Activated B cell treated with CpG ODN at 0.5 μM for 24 hours (primary cell): Measurements from ENCODE around the gene FSTL4. TPM values are rescaled to one million over a fixed set of nuclear protein-coding genes. Genes with fewer than 3 reads are reported as not detected.

Experiments
- ATAC-seq: fragments of 200-7000 bp; cut with Tn5 transposase; one replicate; pipeline ENCODE4 v1.10.0; 2021; ENCODE audit warnings: low read depth, mild to moderate bottlenecking, moderate library complexity
- CTCF ChIA-PET: fragments of 350-600 bp; sonication (Branson Sonifier 250); formaldehyde crosslinking; loops from one replicate; lab custom pipeline; 2021; ENCODE audit warnings: antibody characterized with exemption; lab: Charles Lee
- POLR2A ChIA-PET: fragments of 350-600 bp; sonication (Branson Sonifier 250); formaldehyde crosslinking; loops from one replicate; lab custom pipeline; 2021; ENCODE audit warnings: antibody characterized with exemption; lab: Charles Lee
- DNase-seq: peaks from one replicate; pipeline ENCODE4 v3.0.0; 2022
- H3K27ac Mint-ChIP-seq: one replicate; pipeline ENCODE4 v1.8.0; 2020; ENCODE audit warnings: mixed read lengths
- H3K27me3 Mint-ChIP-seq: one replicate; pipeline ENCODE4 v1.8.0; 2021; ENCODE audit warnings: mixed read lengths
- H3K36me3 Mint-ChIP-seq: one replicate; pipeline ENCODE4 v1.8.0; 2021; ENCODE audit warnings: low read depth, mixed read lengths
- H3K4me1 Mint-ChIP-seq: one replicate; pipeline ENCODE4 v1.8.0; 2021; ENCODE audit warnings: mixed read lengths
- H3K4me3 Mint-ChIP-seq: one replicate; pipeline ENCODE4 v1.8.0; 2020; ENCODE audit warnings: mild to moderate bottlenecking, mixed read lengths
- H3K9me3 Mint-ChIP-seq: one replicate; pipeline ENCODE4 v1.8.0; 2020; ENCODE audit warnings: mixed read lengths
- intact Hi-C: fragments of 100-400 bp; cut with micrococcal nuclease; formaldehyde crosslinking; loops from one replicate; pipeline ENCODE4 v1.15.1; 2024
- total RNA-seq: library from RNA; stranded (reverse); gene quantifications from 2 replicates; pipeline ENCODE4 v1.2.3, GENCODE V29; 2022
- TF ChIP-seq, protein P1 (sequence below): fragments of 200-600 bp; IDR thresholded peaks from one replicate; pipeline ENCODE4 v1.8.0; 2022; ENCODE audit warnings: antibody characterized with exemption, mild to moderate bottlenecking

Gene FSTL4
- total RNA-seq, 1 donor from 2014 or later: 1.7 TPM

DNA sequence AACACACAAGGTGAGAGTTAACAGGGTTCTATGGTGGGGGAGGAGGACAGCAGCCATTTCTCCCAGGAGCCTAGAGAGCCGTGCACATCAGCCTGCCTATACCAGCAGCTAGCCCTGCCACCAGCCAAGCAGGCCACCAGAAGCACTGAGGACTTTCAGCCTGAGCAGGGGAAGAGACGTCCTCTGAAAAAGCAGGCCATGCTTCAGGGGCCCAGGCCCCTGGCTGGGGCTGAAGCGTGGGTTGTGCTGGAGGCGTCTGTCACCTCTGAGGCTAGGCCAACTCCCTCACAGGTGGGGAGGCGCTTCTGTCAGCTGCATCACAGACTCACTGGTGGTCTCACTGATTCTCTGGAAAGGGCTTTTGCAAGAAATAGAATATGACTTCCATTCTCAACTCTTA, 16.3 kb downstream of the FSTL4 start:
- H3K27ac Mint-ChIP-seq: no peak overlapping the region
- intact Hi-C loops: no loop called here
- DNase-seq (no peak), ATAC-seq (no peak)
- no peaks in the 10 kb centered on the region for H3K4me1 Mint-ChIP-seq
- no peaks in the 10 kb centered on the region for H3K36me3 Mint-ChIP-seq
- TF ChIP-seq, protein P1, sequence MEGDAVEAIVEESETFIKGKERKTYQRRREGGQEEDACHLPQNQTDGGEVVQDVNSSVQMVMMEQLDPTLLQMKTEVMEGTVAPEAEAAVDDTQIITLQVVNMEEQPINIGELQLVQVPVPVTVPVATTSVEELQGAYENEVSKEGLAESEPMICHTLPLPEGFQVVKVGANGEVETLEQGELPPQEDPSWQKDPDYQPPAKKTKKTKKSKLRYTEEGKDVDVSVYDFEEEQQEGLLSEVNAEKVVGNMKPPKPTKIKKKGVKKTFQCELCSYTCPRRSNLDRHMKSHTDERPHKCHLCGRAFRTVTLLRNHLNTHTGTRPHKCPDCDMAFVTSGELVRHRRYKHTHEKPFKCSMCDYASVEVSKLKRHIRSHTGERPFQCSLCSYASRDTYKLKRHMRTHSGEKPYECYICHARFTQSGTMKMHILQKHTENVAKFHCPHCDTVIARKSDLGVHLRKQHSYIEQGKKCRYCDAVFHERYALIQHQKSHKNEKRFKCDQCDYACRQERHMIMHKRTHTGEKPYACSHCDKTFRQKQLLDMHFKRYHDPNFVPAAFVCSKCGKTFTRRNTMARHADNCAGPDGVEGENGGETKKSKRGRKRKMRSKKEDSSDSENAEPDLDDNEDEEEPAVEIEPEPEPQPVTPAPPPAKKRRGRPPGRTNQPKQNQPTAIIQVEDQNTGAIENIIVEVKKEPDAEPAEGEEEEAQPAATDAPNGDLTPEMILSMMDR: no peak
- H3K4me3 Mint-ChIP-seq: no peak overlapping the region
- H3K27me3 Mint-ChIP-seq: peaks cover 23% of the 10 kb centered on the region
- CTCF ChIA-PET: no interaction called here
- POLR2A ChIA-PET: no interaction called here
- no peaks in the 10 kb centered on the region for H3K9me3 Mint-ChIP-seq

GRCh38 chr5:133595465-133595864, 16.9 kb downstream of the FSTL4 start:
- no peak for ATAC-seq
- no peak for DNase-seq
- no peak overlapping the region for H3K4me3 Mint-ChIP-seq
- no peaks in the 10 kb centered on the region for H3K9me3 Mint-ChIP-seq
- no peak overlapping the region for H3K27ac Mint-ChIP-seq
- intact Hi-C loops: no loop called here
- peaks cover 23% of the 10 kb centered on the region for H3K27me3 Mint-ChIP-seq
- no peaks in the 10 kb centered on the region for H3K4me1 Mint-ChIP-seq
- TF ChIP-seq, protein P1: no peak
- ChIA-PET CTCF (no interaction called here), POLR2A (no interaction called here)
- H3K36me3 Mint-ChIP-seq: no peaks in the 10 kb centered on the region

DNA sequence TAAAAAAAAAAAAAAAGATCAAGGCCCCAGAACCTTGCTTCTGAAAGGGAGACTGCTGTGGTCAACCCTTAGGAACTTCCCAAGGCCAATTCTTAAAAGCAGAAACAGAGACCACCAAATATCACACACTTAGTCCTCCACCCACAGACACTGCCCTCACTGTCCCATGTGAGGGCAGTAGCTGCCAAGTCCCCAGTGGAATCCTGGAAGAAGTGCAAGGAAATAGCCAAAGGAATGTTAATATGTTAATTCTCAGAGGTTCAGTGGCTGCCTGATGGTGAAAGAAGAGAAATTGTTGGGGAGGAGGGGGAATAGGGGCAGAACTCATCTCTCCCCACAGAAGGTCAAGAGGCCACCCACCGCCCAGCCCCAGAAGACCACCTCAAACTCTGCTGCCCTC, 23.1 kb downstream of the FSTL4 start:
- intact Hi-C loops: no loop called here
- TF ChIP-seq, protein P1: no peak
- Mint-ChIP-seq H3K36me3 (no peaks in the 10 kb centered on the region), H3K9me3 (no peaks in the 10 kb centered on the region), H3K4me3 (no peak overlapping the region), H3K27ac (no peak overlapping the region), H3K27me3 (peaks cover 2% of the 10 kb centered on the region), H3K4me1 (no peaks in the 10 kb centered on the region)
- DNase-seq (no peak), ATAC-seq (no peak)
- CTCF ChIA-PET: no interaction called here
- POLR2A ChIA-PET: no interaction called here

DNA sequence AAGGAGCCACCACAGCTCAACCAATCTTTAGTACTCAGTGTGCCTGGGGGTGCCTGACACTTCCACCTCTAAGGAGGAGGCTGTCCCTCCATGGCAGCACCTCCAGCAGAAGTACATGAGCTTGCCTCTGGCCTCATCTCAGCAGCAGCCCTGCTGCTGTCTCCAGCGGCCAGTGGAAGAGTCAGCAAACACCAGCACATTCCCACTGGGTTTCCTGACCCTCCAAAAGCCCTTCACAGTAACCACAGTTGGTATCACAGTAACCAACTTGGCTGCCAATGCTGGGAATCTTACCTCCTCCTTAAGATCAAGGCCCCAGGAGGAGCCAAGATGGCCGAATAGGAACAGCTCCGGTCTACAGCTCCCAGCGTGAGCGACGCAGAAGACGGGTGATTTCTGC, 29.4 kb downstream of the FSTL4 start:
- H3K27ac Mint-ChIP-seq: no peak overlapping the region
- ChIA-PET CTCF (no interaction called here), POLR2A (no interaction called here)
- no peaks in the 10 kb centered on the region for H3K36me3 Mint-ChIP-seq
- TF ChIP-seq, protein P1: no peak
- no peaks in the 10 kb centered on the region for H3K4me1 Mint-ChIP-seq
- H3K4me3 Mint-ChIP-seq: no peak overlapping the region
- intact Hi-C loops: no loop called here
- H3K27me3 Mint-ChIP-seq: peaks cover 18% of the 10 kb centered on the region
- H3K9me3 Mint-ChIP-seq: no peaks in the 10 kb centered on the region
- ATAC-seq: no peak
- DNase-seq: no peak

DNA sequence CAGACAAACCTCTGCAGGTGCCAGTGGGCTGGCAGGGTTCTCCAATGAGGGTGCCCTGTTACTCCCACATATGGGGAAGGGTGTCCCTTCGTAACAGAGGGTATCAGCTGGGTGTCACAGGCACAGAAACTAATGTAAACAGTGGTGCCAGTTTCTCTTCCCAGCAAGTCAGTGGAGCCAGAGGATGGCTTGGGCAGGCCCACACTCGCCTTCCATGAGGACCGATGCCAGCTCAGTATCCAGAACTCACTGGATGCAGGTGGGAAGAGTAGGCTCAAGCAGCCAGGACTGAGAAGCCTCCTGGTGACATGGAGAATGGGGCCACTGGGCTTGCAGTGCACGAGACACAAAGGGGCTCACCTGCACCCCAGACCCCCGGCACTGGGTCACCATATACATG, 30.4 kb downstream of the FSTL4 start:
- ChIA-PET POLR2A (no interaction called here), CTCF (no interaction called here)
- TF ChIP-seq, protein P1: no peak
- no peaks in the 10 kb centered on the region for H3K9me3 Mint-ChIP-seq
- no peaks in the 10 kb centered on the region for H3K4me1 Mint-ChIP-seq
- peaks cover 22% of the 10 kb centered on the region for H3K27me3 Mint-ChIP-seq
- DNase-seq (no peak), ATAC-seq (no peak)
- no peak overlapping the region for H3K4me3 Mint-ChIP-seq
- intact Hi-C loops: no loop called here
- no peak overlapping the region for H3K27ac Mint-ChIP-seq
- H3K36me3 Mint-ChIP-seq: no peaks in the 10 kb centered on the region
